ENCODE data around the gene ARHGEF7. TPM values are rescaled to one million over a fixed set of nuclear protein-coding genes. Genes with fewer than 3 reads are reported as not detected.

ARHGEF7 gene
- total RNA-seq, 2 donors from 2014 or later = 57.9 to 97.3 TPM

GRCh38 chr13:111270765-111271698, 155.9 kb downstream of the ARHGEF7 start:
- no peak for TF ChIP-seq CTCF (IDR thresholded peaks at IDR 0.05)
- TF ChIP-seq POLR2AphosphoS5 (IDR thresholded peaks at IDR 0.05) = no peak
- TF ChIP-seq POLR2A (IDR thresholded peaks at IDR 0.05) = no peak
- no peak overlapping the region for H3K4me3 ChIP-seq
- no peaks in the 10 kb centered on the region for H3K36me3 ChIP-seq
- WGBS = 84% methylated on average over 20 of the region's 20 CpGs
- H3K27ac ChIP-seq = peak overlapping the region; percentile 45 to 76
- peaks cover 19% of the 10 kb centered on the region for H3K4me1 ChIP-seq (replicated peaks)
- intact Hi-C loops (cut with DNase I) = no loop called here
- no peaks in the 10 kb centered on the region for H3K9me3 ChIP-seq
- DNase-seq (ENCODE audit: low spot score) = no peak
- H3K27me3 ChIP-seq (replicated peaks; ENCODE audit: insufficient read depth) = no peaks in the 10 kb centered on the region

- H3K4me1 ChIP-seq (replicated peaks) = peaks cover 19% of the 10 kb centered on the region
- 50% methylated on average over 7 of the region's 7 CpGs for WGBS
- intact Hi-C loops (cut with DNase I) = no loop called here
- no peak for TF ChIP-seq POLR2A (IDR thresholded peaks at IDR 0.05)
- no peak overlapping the region for H3K4me3 ChIP-seq
- no peaks in the 10 kb centered on the region for H3K27me3 ChIP-seq (replicated peaks; ENCODE audit: insufficient read depth)
- H3K9me3 ChIP-seq = no peaks in the 10 kb centered on the region
- H3K36me3 ChIP-seq = no peaks in the 10 kb centered on the region
- peak overlapping the region; percentile 36 to 62 for H3K27ac ChIP-seq
- DNase-seq (ENCODE audit: low spot score) = no peak
Measured at GRCh38 chr13:111272117-111272516, 157.0 kb downstream of the ARHGEF7 start.

- no peak overlapping the region for H3K4me3 ChIP-seq
- no peak for TF ChIP-seq POLR2AphosphoS5 (IDR thresholded peaks at IDR 0.05)
- no peak for TF ChIP-seq POLR2A (IDR thresholded peaks at IDR 0.05)
- no peak for TF ChIP-seq CTCF (IDR thresholded peaks at IDR 0.05)
- H3K27ac ChIP-seq = no peak overlapping the region
- no peaks in the 10 kb centered on the region for H3K9me3 ChIP-seq
- DNase-seq (ENCODE audit: low spot score) = no peak
- H3K27me3 ChIP-seq (replicated peaks; ENCODE audit: insufficient read depth) = no peaks in the 10 kb centered on the region
- no peaks in the 10 kb centered on the region for H3K36me3 ChIP-seq
- intact Hi-C loops (cut with DNase I) = loop anchor here (5.0 kb wide), 1 partner anchor 43 kb away; no protein-coding TSS in a partner anchor
- peaks cover 14% of the 10 kb centered on the region for H3K4me1 ChIP-seq (replicated peaks)
- 94% methylated on average over 10 of the region's 10 CpGs for WGBS
Measured at GRCh38 chr13:111275382-111275781, 160.3 kb downstream of the ARHGEF7 start.

GRCh38 chr13:111275995-111276618, 161.0 kb downstream of the ARHGEF7 start:
- H3K4me3 ChIP-seq = no peak overlapping the region
- no peak for DNase-seq (ENCODE audit: low spot score)
- H3K36me3 ChIP-seq = no peaks in the 10 kb centered on the region
- 93% methylated on average over 5 of the region's 5 CpGs for WGBS
- intact Hi-C loops (cut with DNase I) = loop anchor here (5.0 kb wide), 1 partner anchor 44 kb away; no protein-coding TSS in a partner anchor
- no peaks in the 10 kb centered on the region for H3K27me3 ChIP-seq (replicated peaks; ENCODE audit: insufficient read depth)
- H3K4me1 ChIP-seq (replicated peaks) = peaks cover 8% of the 10 kb centered on the region
- no peak overlapping the region for H3K27ac ChIP-seq
- no peaks in the 10 kb centered on the region for H3K9me3 ChIP-seq
- no peak for TF ChIP-seq POLR2A (IDR thresholded peaks at IDR 0.05)
- TF ChIP-seq POLR2AphosphoS5 (IDR thresholded peaks at IDR 0.05) = no peak
- TF ChIP-seq CTCF (IDR thresholded peaks at IDR 0.05) = no peak

- no peak overlapping the region for H3K4me3 ChIP-seq
- DNase-seq (ENCODE audit: low spot score) = no peak
- TF ChIP-seq POLR2AphosphoS5 (IDR thresholded peaks at IDR 0.05) (no peak), POLR2A (IDR thresholded peaks at IDR 0.05) (no peak), CTCF (IDR thresholded peaks at IDR 0.05) (no peak)
- H3K27me3 ChIP-seq (replicated peaks; ENCODE audit: insufficient read depth) = no peaks in the 10 kb centered on the region
- H3K9me3 ChIP-seq = no peaks in the 10 kb centered on the region
- no peaks in the 10 kb centered on the region for H3K36me3 ChIP-seq
- WGBS = 93% methylated on average over 10 of the region's 10 CpGs
- peaks cover 20% of the 10 kb centered on the region for H3K4me1 ChIP-seq (replicated peaks)
- no peak overlapping the region for H3K27ac ChIP-seq
- intact Hi-C loops (cut with DNase I) = loop anchor here (5.0 kb wide), 1 partner anchor 46 kb away; no protein-coding TSS in a partner anchor
Measured at GRCh38 chr13:111278258-111278657, 163.1 kb downstream of the ARHGEF7 start.
